Astrocyte (in vitro differentiated cells and primary cell): ENCODE measurements around the gene TANGO6.

Source experiments
- EZH2 ChIP-seq: IDR thresholded peaks from 2 replicates; pipeline ENCODE4 v1.6.1; 2012; ENCODE audit warnings: mild to moderate bottlenecking, low read length, inconsistent platforms; ENCODE audit not compliant: insufficient read depth
- TF ChIP-seq, protein P1 (sequence below): IDR thresholded peaks from 2 replicates; pipeline ENCODE4 v1.5.1; 2011; ENCODE audit warnings: low read depth, mild to moderate bottlenecking, inconsistent platforms, low read length, moderate library complexity; ENCODE audit not compliant: insufficient read depth

DNA sequence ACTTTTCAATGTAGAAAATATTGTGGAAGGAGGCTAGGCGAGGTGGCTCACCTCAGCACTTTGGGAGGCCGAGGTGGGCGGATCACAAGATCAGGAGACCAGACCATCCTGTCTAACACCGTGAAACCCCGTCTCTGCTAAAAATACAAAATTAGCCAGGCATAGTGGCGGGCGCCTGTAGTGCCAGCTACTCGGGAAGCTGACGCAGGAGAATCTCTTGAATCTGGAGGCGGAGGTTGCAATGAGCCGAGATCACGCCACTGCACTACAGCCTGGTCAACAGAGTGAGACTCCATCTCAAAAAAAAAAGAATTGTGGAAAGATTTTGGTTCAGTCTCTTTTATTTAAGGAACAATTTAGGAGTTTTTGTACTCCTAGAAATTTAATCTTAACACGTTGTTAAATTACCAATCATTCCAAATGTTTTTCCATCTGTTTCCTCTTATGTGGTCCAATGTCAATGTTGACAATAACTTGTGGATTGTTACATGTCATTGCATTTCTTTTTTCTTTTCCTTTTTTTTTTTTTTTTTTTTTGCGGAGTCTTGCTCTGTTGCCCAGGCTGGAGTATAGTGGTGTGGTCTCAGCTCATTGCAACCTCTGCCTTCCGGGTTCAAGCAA lies 137.5 kb downstream of the TANGO6 start:
- TF ChIP-seq, protein P1, sequence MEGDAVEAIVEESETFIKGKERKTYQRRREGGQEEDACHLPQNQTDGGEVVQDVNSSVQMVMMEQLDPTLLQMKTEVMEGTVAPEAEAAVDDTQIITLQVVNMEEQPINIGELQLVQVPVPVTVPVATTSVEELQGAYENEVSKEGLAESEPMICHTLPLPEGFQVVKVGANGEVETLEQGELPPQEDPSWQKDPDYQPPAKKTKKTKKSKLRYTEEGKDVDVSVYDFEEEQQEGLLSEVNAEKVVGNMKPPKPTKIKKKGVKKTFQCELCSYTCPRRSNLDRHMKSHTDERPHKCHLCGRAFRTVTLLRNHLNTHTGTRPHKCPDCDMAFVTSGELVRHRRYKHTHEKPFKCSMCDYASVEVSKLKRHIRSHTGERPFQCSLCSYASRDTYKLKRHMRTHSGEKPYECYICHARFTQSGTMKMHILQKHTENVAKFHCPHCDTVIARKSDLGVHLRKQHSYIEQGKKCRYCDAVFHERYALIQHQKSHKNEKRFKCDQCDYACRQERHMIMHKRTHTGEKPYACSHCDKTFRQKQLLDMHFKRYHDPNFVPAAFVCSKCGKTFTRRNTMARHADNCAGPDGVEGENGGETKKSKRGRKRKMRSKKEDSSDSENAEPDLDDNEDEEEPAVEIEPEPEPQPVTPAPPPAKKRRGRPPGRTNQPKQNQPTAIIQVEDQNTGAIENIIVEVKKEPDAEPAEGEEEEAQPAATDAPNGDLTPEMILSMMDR: no peak
- no peak for TF ChIP-seq EZH2
